H1 (cell line): ENCODE data around the gene SEMA6A. TPM values are rescaled to one million over a fixed set of nuclear protein-coding genes. Genes with fewer than 3 reads are reported as not detected.

Experiments
- EZH2 ChIP-seq: fragments of 200-600 bp; sonication (generic); IDR thresholded peaks from 2 replicates; pipeline ENCODE4 v1.7.1; 2012; ENCODE audit warnings: low read depth, mild to moderate bottlenecking, moderate library complexity, low read length, inconsistent platforms; ENCODE audit not compliant: severe bottlenecking
- polyA plus RNA-seq, 7 experiments: library from polyadenylated mRNA; depleted of rRNA in 3 of 7; stranded (reverse) in 5 of 7; unstranded in 2 of 7; fragments of >200 nt in 5 of 7; fragments of 200-250 nt in 2 of 7; gene quantifications; 1 replicate in 5 of 7; 2 replicates in 1 of 7; 4 replicates in 1 of 7; pipeline versions ENCODE4 v1.2.1 to v1.2.3, GENCODE V29; 2011 to 2013; ENCODE audit warnings: missing spikeins in 2 of 7, mixed read lengths in 2 of 7
- total RNA-seq: library from RNA; stranded (reverse); fragmentation: NEBNext Ultra II Directional; extraction: Animal tissue kit (Norgen Biotek cat#: 25700); gene quantifications from 2 replicates; pipeline ENCODE4 v1.2.1, GENCODE V29; 2021

Gene SEMA6A
- total and polyA plus RNA-seq, 2 of the 8 experiments (the other 6 are each of a cell fraction or from before 2014, with no cell fraction given) = 78.3 to 277 TPM

GRCh38 chr5:116396476-116397099, 178.0 kb downstream of the SEMA6A start (continued):
- no peak for TF ChIP-seq EZH2
